BJ (cell line): ENCODE measurements around the gene SRGAP1. TPM values are rescaled to one million over a fixed set of nuclear protein-coding genes. Genes with fewer than 3 reads are reported as not detected.

ENCODE experiments used
- CTCF ChIA-PET: fragments of 350-600 bp; formaldehyde crosslinking; extraction: SDS; loops from one replicate; lab custom pipeline; 2021; ENCODE audit warnings: antibody characterized with exemption, inconsistent platforms; lab: Yijun Ruan, JAX
- POLR2A ChIA-PET: fragments of 300-600 bp; sonication (Branson Sonifier 250); formaldehyde crosslinking; extraction: SDS; loops from one replicate; lab custom pipeline; 2021; ENCODE audit warnings: antibody characterized with exemption; lab: Charles Lee
- DNase-seq: peaks from one replicate; pipeline ENCODE4 v3.0.0-alpha.2; 2011; ENCODE audit warnings: low read depth
- H3K27me3 ChIP-seq: 2 replicates; pipeline ENCODE4 v1.6.0; 2011; ENCODE audit warnings: low read length; ENCODE audit not compliant: control insufficient read depth, insufficient read depth
- H3K36me3 ChIP-seq: 2 replicates; pipeline ENCODE4 v1.5.1; 2011; ENCODE audit warnings: low read length; ENCODE audit not compliant: control insufficient read depth, insufficient read depth
- H3K4me3 ChIP-seq: 2 replicates; pipeline ENCODE4 v1.5.1; 2011; ENCODE audit warnings: low read depth, mild to moderate bottlenecking, control low read depth, low read length
- CTCF ChIP-seq: IDR thresholded peaks from 2 replicates; pipeline ENCODE4 v1.5.1; 2011; ENCODE audit warnings: low read depth, mild to moderate bottlenecking, control low read depth, inconsistent platforms, low read length, moderate library complexity; ENCODE audit not compliant: insufficient read depth
- polyA plus RNA-seq: library from polyadenylated mRNA; depleted of rRNA; stranded (reverse); fragments of >200 nt; gene quantifications from 2 replicates; pipeline ENCODE4 v1.2.3, GENCODE V29; 2011

Gene SRGAP1
- polyA plus RNA-seq, 1 experiment, result 15.7 TPM

GRCh38 chr12:63976902-63977395 is 132.4 kb downstream of the SRGAP1 start:
- TF ChIP-seq CTCF, result no peak
- ChIA-PET POLR2A (interaction anchor here (0.6 kb wide), 2 partner anchors 89 to 102 kb away, joined by 3 to 4 read pairs; no protein-coding TSS in a partner anchor), CTCF (interaction anchor here (0.6 to 1.2 kb wide), 2 partner anchors 20 to 135 kb away, joined by 3 read pairs; no protein-coding TSS in a partner anchor)
- DNase-seq, result no peak
- no peaks in the 10 kb centered on the region for H3K27me3 ChIP-seq
- no peaks in the 10 kb centered on the region for H3K36me3 ChIP-seq
- no peak overlapping the region for H3K4me3 ChIP-seq

- DNase-seq, result no peak
- H3K4me3 ChIP-seq, result no peak overlapping the region
- ChIA-PET POLR2A (interaction anchor here (0.6 kb wide), 2 partner anchors 89 to 103 kb away, joined by 3 to 4 read pairs; no protein-coding TSS in a partner anchor), CTCF (interaction anchor here (0.6 to 1.2 kb wide), 2 partner anchors 20 to 136 kb away, joined by 3 read pairs; no protein-coding TSS in a partner anchor)
- TF ChIP-seq CTCF, result no peak
- no peaks in the 10 kb centered on the region for H3K27me3 ChIP-seq
- no peaks in the 10 kb centered on the region for H3K36me3 ChIP-seq
Measured at GRCh38 chr12:63977441-63977840, 132.9 kb downstream of the SRGAP1 start.

GRCh38 chr12:63978519-63978918 is 134.0 kb downstream of the SRGAP1 start:
- no peak for TF ChIP-seq CTCF
- Histone ChIP-seq H3K4me3 (no peak overlapping the region), H3K36me3 (no peaks in the 10 kb centered on the region), H3K27me3 (no peaks in the 10 kb centered on the region)
- ChIA-PET POLR2A (no interaction called here), CTCF (no interaction called here)
- DNase-seq, result peak; percentile 55

- ChIA-PET POLR2A (no interaction called here), CTCF (no interaction called here)
- no peak for DNase-seq
- TF ChIP-seq CTCF, result no peak
- Histone ChIP-seq H3K27me3 (no peaks in the 10 kb centered on the region), H3K36me3 (peaks cover 3% of the 10 kb centered on the region), H3K4me3 (no peak overlapping the region)
Measured at GRCh38 chr12:63980211-63980610, 135.7 kb downstream of the SRGAP1 start.

- Histone ChIP-seq H3K27me3 (no peaks in the 10 kb centered on the region), H3K36me3 (peaks cover 6% of the 10 kb centered on the region), H3K4me3 (no peak overlapping the region)
- no peak for DNase-seq
- no peak for TF ChIP-seq CTCF
- ChIA-PET POLR2A (no interaction called here), CTCF (no interaction called here)
Measured at GRCh38 chr12:63981343-63981742, 136.8 kb downstream of the SRGAP1 start.
